HG03280 (cell line): ENCODE measurements around the gene GRM3.

Source experiments
- ATAC-seq: cut with Tn5 transposase; IDR thresholded peaks from one replicate; pipeline ENCODE4 v1.9.1; 2021; ENCODE audit warnings: mild to moderate bottlenecking, moderate library complexity; ENCODE audit not compliant: unreplicated experiment

Gene GRM3

GRCh38 chr7:86889501-86889900 lies 245.8 kb downstream of the GRM3 start:
- no peak for ATAC-seq

- ATAC-seq, result no peak
Observed at GRCh38 chr7:86898171-86898570, 254.5 kb downstream of the GRM3 start.

- no peak for ATAC-seq
Observed at GRCh38 chr7:86900886-86901285, 257.2 kb downstream of the GRM3 start.

GRCh38 chr7:86904949-86905834 lies 261.5 kb downstream of the GRM3 start:
- ATAC-seq, result no peak

GRCh38 chr7:86908948-86909347 lies 265.2 kb downstream of the GRM3 start:
- no peak for ATAC-seq

GRCh38 chr7:86911659-86912058 lies 267.9 kb downstream of the GRM3 start:
- no peak for ATAC-seq

- ATAC-seq, result no peak
Observed at GRCh38 chr7:86913709-86914108, 270.0 kb downstream of the GRM3 start.
